ENCODE data around the gene SH3RF3.
"Not testable (repeated sequence)": the region's sequence is repeated elsewhere in the genome, so short reads cannot be mapped to it uniquely, and the experiment has no call there.

Gene SH3RF3

GRCh38 chr2:109222422-109222821, 93.4 kb downstream of the SH3RF3 start:
- WGBS (ENCODE audit: insufficient coverage): 100% methylated on average over 3 of the region's 3 CpGs
- Histone ChIP-seq H3K27ac (ENCODE audit: insufficient read depth in 1 of 2, low read depth in 1 of 2, low read length in 2 of 2, poor library complexity in 1 of 2, severe bottlenecking in 2 of 2) (no peak overlapping the region), H3K4me1 (ENCODE audit: control extremely low read depth in 1 of 4, control insufficient read depth in 4 of 4, insufficient read depth in 4 of 4, low read length in 3 of 4) (peaks cover 7 to 28% (median 17%) of the 10 kb centered on the region in 4 experiments), H3K36me3 (ENCODE audit: control insufficient read depth in 4 of 4, insufficient read depth in 4 of 4, low read length in 3 of 4) (no peaks in the 10 kb centered on the region), H3K27me3 (replicated peaks in 2 of 5; ENCODE audit: control insufficient read depth in 4 of 5, insufficient read depth in 5 of 5, low read length in 4 of 5) (no peaks in the 10 kb centered on the region), H3K4me3 (ENCODE audit: control insufficient read depth in 1 of 7, extremely low read depth in 1 of 7, insufficient read depth in 4 of 7, low read depth in 2 of 7, low read length in 6 of 7) (no peak overlapping the region), H3K9me3 (ENCODE audit: control extremely low read depth in 1 of 5, control insufficient read depth in 4 of 5, insufficient read depth in 2 of 5, low read depth in 1 of 5, low read length in 4 of 5) (no peaks in the 10 kb centered on the region)
- ChIA-PET CTCF (interaction anchor here (0.9 kb wide), 1 partner anchor 41 kb away, joined by 3 read pairs; no protein-coding TSS in a partner anchor), POLR2A (no interaction called here)
- DNase-seq: no peak

- no peak for DNase-seq
- Histone ChIP-seq H3K4me1 (ENCODE audit: control extremely low read depth in 1 of 4, control insufficient read depth in 4 of 4, insufficient read depth in 4 of 4, low read length in 3 of 4) (peaks cover 5 to 23% (median 11%) of the 10 kb centered on the region in 4 experiments), H3K4me3 (ENCODE audit: control insufficient read depth in 1 of 7, extremely low read depth in 1 of 7, insufficient read depth in 4 of 7, low read depth in 2 of 7, low read length in 6 of 7) (no peak overlapping the region), H3K36me3 (ENCODE audit: control insufficient read depth in 4 of 4, insufficient read depth in 4 of 4, low read length in 3 of 4) (no peaks in the 10 kb centered on the region), H3K9me3 (ENCODE audit: control extremely low read depth in 1 of 5, control insufficient read depth in 4 of 5, insufficient read depth in 2 of 5, low read depth in 1 of 5, low read length in 4 of 5) (no peaks in the 10 kb centered on the region), H3K27me3 (replicated peaks in 2 of 5; ENCODE audit: control insufficient read depth in 4 of 5, insufficient read depth in 5 of 5, low read length in 4 of 5) (no peaks in the 10 kb centered on the region), H3K27ac (ENCODE audit: insufficient read depth in 1 of 2, low read depth in 1 of 2, low read length in 2 of 2, poor library complexity in 1 of 2, severe bottlenecking in 2 of 2) (no peak overlapping the region)
- CTCF ChIA-PET: interaction anchor here (0.9 to 1.8 kb wide), 2 partner anchors 15 to 41 kb away, joined by 3 to 5 read pairs; no protein-coding TSS in a partner anchor
- 89% methylated on average over 13 of the region's 16 CpGs for WGBS (ENCODE audit: insufficient coverage)
- POLR2A ChIA-PET: no interaction called here
Observed at GRCh38 chr2:109222825-109223471, 93.9 kb downstream of the SH3RF3 start.

GRCh38 chr2:109223490-109223889, 94.5 kb downstream of the SH3RF3 start:
- H3K4me1 ChIP-seq (ENCODE audit: control extremely low read depth in 1 of 4, control insufficient read depth in 4 of 4, insufficient read depth in 4 of 4, low read length in 3 of 4): peaks cover 2 to 18% (median 6%) of the 10 kb centered on the region in 4 experiments
- DNase-seq: no peak
- ChIA-PET POLR2A (no interaction called here), CTCF (interaction anchor here (1.4 to 1.8 kb wide), 2 partner anchors 8 to 14 kb away, joined by 4 to 5 read pairs; no protein-coding TSS in a partner anchor)
- H3K9me3 ChIP-seq (ENCODE audit: control extremely low read depth in 1 of 5, control insufficient read depth in 4 of 5, insufficient read depth in 2 of 5, low read depth in 1 of 5, low read length in 4 of 5): no peaks in the 10 kb centered on the region
- WGBS (ENCODE audit: insufficient coverage): 98% methylated on average over 6 of the region's 8 CpGs
- H3K27me3 ChIP-seq (replicated peaks in 2 of 5; ENCODE audit: control insufficient read depth in 4 of 5, insufficient read depth in 5 of 5, low read length in 4 of 5): no peaks in the 10 kb centered on the region
- no peaks in the 10 kb centered on the region for H3K36me3 ChIP-seq (ENCODE audit: control insufficient read depth in 4 of 4, insufficient read depth in 4 of 4, low read length in 3 of 4)
- no peak overlapping the region for H3K4me3 ChIP-seq (ENCODE audit: control insufficient read depth in 1 of 7, extremely low read depth in 1 of 7, insufficient read depth in 4 of 7, low read depth in 2 of 7, low read length in 6 of 7)
- no peak overlapping the region for H3K27ac ChIP-seq (ENCODE audit: insufficient read depth in 1 of 2, low read depth in 1 of 2, low read length in 2 of 2, poor library complexity in 1 of 2, severe bottlenecking in 2 of 2)

- CTCF ChIA-PET: interaction anchor here (1.0 to 1.8 kb wide), 5 partner anchors 9 to 285 kb away, joined by 3 to 5 read pairs (median 3); no protein-coding TSS in a partner anchor
- H3K4me1 ChIP-seq (ENCODE audit: control extremely low read depth in 1 of 4, control insufficient read depth in 4 of 4, insufficient read depth in 4 of 4, low read length in 3 of 4): peaks cover 0 to 16% (median 3%) of the 10 kb centered on the region in 4 experiments
- DNase-seq; H3K36me3 ChIP-seq (ENCODE audit: control insufficient read depth in 4 of 4, insufficient read depth in 4 of 4, low read length in 3 of 4); H3K4me3 ChIP-seq (ENCODE audit: control insufficient read depth in 1 of 7, extremely low read depth in 1 of 7, insufficient read depth in 4 of 7, low read depth in 2 of 7, low read length in 6 of 7); POLR2A ChIA-PET; H3K27ac ChIP-seq (ENCODE audit: insufficient read depth in 1 of 2, low read depth in 1 of 2, low read length in 2 of 2, poor library complexity in 1 of 2, severe bottlenecking in 2 of 2); H3K9me3 ChIP-seq (ENCODE audit: control extremely low read depth in 1 of 5, control insufficient read depth in 4 of 5, insufficient read depth in 2 of 5, low read depth in 1 of 5, low read length in 4 of 5); H3K27me3 ChIP-seq (replicated peaks in 2 of 5; ENCODE audit: control insufficient read depth in 4 of 5, insufficient read depth in 5 of 5, low read length in 4 of 5): not testable (repeated sequence)
- 98% methylated on average over 7 of the region's 8 CpGs for WGBS (ENCODE audit: insufficient coverage)
Observed at GRCh38 chr2:109224341-109224740, 95.3 kb downstream of the SH3RF3 start.

DNA sequence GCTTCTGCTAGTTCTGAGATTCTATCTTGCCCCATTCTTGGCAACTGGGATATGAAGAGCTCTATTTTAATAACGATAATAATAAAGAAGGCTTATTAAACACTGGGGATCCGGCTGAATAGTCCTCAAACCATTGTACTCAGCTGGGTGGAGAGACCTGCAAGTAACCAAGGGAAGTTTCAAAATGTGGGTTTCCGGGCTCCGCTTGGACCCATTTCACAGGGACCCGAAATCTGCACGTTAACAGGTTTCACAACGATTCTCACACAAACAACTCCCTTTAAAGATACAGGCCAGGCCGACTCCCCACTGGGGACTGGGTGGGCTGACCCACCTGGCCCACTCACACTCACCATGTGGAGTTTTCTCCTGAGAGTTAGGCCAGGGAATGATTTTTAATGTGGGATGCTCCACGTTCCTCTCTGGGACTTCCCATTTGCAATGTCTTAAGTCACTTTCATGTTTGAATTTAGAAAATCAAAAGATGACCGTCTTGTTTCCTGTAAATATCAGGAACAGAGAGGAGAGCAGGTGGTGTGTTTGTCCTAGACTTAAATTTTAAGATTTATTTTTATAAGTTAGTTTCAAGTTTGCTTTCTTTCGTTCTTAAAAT, 96.3 kb downstream of the SH3RF3 start:
- peaks cover 0 to 16% (median 3%) of the 10 kb centered on the region in 4 experiments for H3K4me1 ChIP-seq (ENCODE audit: control extremely low read depth in 1 of 4, control insufficient read depth in 4 of 4, insufficient read depth in 4 of 4, low read length in 3 of 4)
- 100% methylated on average over 3 of the region's 11 CpGs for WGBS (ENCODE audit: insufficient coverage)

DNA sequence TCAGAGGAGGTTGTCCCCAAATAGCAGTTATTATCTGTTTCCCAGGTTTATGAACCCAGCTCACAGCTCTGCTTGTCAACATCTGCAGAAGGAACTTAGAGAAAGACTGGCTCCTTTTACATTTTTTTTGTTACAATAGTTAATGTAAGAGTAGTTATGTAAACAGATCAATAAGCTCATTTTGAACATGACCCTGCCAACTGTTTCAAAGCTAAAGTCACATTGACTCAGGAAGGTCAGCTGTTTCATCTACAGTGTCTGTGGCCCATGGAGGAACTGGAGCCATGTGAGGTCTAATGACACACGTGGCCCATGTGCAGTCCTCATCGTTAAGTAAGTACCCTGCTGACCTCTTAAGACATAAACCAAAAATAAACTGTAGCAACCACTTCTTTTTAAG, 97.1 kb downstream of the SH3RF3 start:
- no peak overlapping the region for H3K4me3 ChIP-seq (ENCODE audit: control insufficient read depth in 1 of 7, extremely low read depth in 1 of 7, insufficient read depth in 4 of 7, low read depth in 2 of 7, low read length in 6 of 7)
- no peaks in the 10 kb centered on the region for H3K9me3 ChIP-seq (ENCODE audit: control extremely low read depth in 1 of 5, control insufficient read depth in 4 of 5, insufficient read depth in 2 of 5, low read depth in 1 of 5, low read length in 4 of 5)
- DNase-seq: no peak
- ChIA-PET POLR2A (interaction anchor here (0.6 kb wide), 1 partner anchor 26 kb away, joined by 3 read pairs; no protein-coding TSS in a partner anchor), CTCF (interaction anchor here (1.1 to 1.9 kb wide), 5 partner anchors 9 to 49 kb away, joined by 3 to 11 read pairs (median 4); no protein-coding TSS in a partner anchor)
- H3K36me3 ChIP-seq (ENCODE audit: control insufficient read depth in 4 of 4, insufficient read depth in 4 of 4, low read length in 3 of 4): no peaks in the 10 kb centered on the region
- WGBS (ENCODE audit: insufficient coverage): no CpG with 5 or more reads among the region's 2 CpGs
- H3K27ac ChIP-seq (ENCODE audit: insufficient read depth in 1 of 2, low read depth in 1 of 2, low read length in 2 of 2, poor library complexity in 1 of 2, severe bottlenecking in 2 of 2): no peak overlapping the region
- no peaks in the 10 kb centered on the region for H3K27me3 ChIP-seq (replicated peaks in 2 of 5; ENCODE audit: control insufficient read depth in 4 of 5, insufficient read depth in 5 of 5, low read length in 4 of 5)
- H3K4me1 ChIP-seq (ENCODE audit: control extremely low read depth in 1 of 4, control insufficient read depth in 4 of 4, insufficient read depth in 4 of 4, low read length in 3 of 4): peaks cover 0 to 23% (median 6%) of the 10 kb centered on the region in 4 experiments

More for the DNA sequence above, 96.3 kb downstream of the SH3RF3 start:
- Histone ChIP-seq H3K4me3 (ENCODE audit: control insufficient read depth in 1 of 7, extremely low read depth in 1 of 7, insufficient read depth in 4 of 7, low read depth in 2 of 7, low read length in 6 of 7) (no peak overlapping the region), H3K27me3 (replicated peaks in 2 of 5; ENCODE audit: control insufficient read depth in 4 of 5, insufficient read depth in 5 of 5, low read length in 4 of 5) (no peaks in the 10 kb centered on the region), H3K27ac (ENCODE audit: insufficient read depth in 1 of 2, low read depth in 1 of 2, low read length in 2 of 2, poor library complexity in 1 of 2, severe bottlenecking in 2 of 2) (no peak overlapping the region), H3K36me3 (ENCODE audit: control insufficient read depth in 4 of 4, insufficient read depth in 4 of 4, low read length in 3 of 4) (no peaks in the 10 kb centered on the region), H3K9me3 (ENCODE audit: control extremely low read depth in 1 of 5, control insufficient read depth in 4 of 5, insufficient read depth in 2 of 5, low read depth in 1 of 5, low read length in 4 of 5) (no peaks in the 10 kb centered on the region)
- CTCF ChIA-PET: interaction anchor here (1.0 to 1.4 kb wide), 5 partner anchors 15 to 285 kb away, joined by 3 to 4 read pairs (median 3); no protein-coding TSS in a partner anchor
- POLR2A ChIA-PET: no interaction called here
- DNase-seq: no peak

- peak in 2 of 3 donors; percentile 42 to 54 for DNase-seq
- peaks cover 0 to 25% (median 7%) of the 10 kb centered on the region in 4 experiments for H3K4me1 ChIP-seq (ENCODE audit: control extremely low read depth in 1 of 4, control insufficient read depth in 4 of 4, insufficient read depth in 4 of 4, low read length in 3 of 4)
- no peaks in the 10 kb centered on the region for H3K9me3 ChIP-seq (ENCODE audit: control extremely low read depth in 1 of 5, control insufficient read depth in 4 of 5, insufficient read depth in 2 of 5, low read depth in 1 of 5, low read length in 4 of 5)
- ChIA-PET CTCF (interaction anchor here (1.0 to 1.9 kb wide), 5 partner anchors 9 to 49 kb away, joined by 3 to 11 read pairs (median 4); no protein-coding TSS in a partner anchor), POLR2A (no interaction called here)
- 88% methylated on average over 6 of the region's 6 CpGs for WGBS (ENCODE audit: insufficient coverage)
- no peak overlapping the region for H3K27ac ChIP-seq (ENCODE audit: insufficient read depth in 1 of 2, low read depth in 1 of 2, low read length in 2 of 2, poor library complexity in 1 of 2, severe bottlenecking in 2 of 2)
- no peak overlapping the region for H3K4me3 ChIP-seq (ENCODE audit: control insufficient read depth in 1 of 7, extremely low read depth in 1 of 7, insufficient read depth in 4 of 7, low read depth in 2 of 7, low read length in 6 of 7)
- no peaks in the 10 kb centered on the region for H3K27me3 ChIP-seq (replicated peaks in 2 of 5; ENCODE audit: control insufficient read depth in 4 of 5, insufficient read depth in 5 of 5, low read length in 4 of 5)
- no peaks in the 10 kb centered on the region for H3K36me3 ChIP-seq (ENCODE audit: control insufficient read depth in 4 of 4, insufficient read depth in 4 of 4, low read length in 3 of 4)
Observed at GRCh38 chr2:109226622-109227021, 97.6 kb downstream of the SH3RF3 start.

Data from common myeloid progenitor, CD34-positive (primary cell).